Endothelial cell of hepatic sinusoid (primary cell): ENCODE measurements around the gene USF2.

Experiments
- in situ Hi-C: cut with HindIII; loops from 2 replicates; pipeline ENCODE4 v1.10.0; 2017; ENCODE audit warnings: low sequenced_read_pairs

The USF2 gene

DNA sequence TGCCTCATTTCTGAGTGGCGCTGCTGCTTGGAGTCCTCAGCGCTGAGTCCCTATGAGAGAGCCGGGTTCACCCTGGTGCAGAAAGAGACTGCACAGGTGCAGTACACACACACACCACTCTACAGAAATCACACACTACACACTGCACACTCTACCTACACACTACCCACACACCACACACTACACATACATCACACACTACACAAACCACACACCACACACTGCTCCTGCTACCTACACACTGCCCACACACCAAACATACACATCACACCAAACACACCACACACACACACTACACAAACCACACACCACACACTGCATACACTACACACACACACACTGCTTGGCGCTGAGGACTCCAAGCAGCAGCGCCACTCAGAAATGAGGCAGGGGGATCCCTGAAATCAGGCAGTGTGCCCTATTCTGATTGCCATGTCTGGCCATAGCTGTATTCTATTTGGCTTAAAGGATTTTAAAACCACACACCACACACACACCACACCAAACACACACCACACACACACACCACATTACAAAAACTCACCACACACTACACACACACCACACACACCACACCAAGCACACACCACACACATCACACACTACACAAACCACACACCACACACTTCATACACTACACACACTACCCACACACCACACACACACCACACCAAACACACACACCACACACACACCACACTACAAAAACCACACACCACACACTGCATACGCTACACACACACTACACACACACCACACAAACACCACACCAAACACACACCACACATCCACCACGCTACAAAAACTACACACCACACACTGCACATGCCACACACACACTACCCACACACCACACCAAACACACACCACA is 28.1 kb downstream of the USF2 start:
- in situ Hi-C loops, result loop anchor here (25.0 kb wide), 1 partner anchor 140 kb away; the partner anchor contains the start of gene FFAR2

DNA sequence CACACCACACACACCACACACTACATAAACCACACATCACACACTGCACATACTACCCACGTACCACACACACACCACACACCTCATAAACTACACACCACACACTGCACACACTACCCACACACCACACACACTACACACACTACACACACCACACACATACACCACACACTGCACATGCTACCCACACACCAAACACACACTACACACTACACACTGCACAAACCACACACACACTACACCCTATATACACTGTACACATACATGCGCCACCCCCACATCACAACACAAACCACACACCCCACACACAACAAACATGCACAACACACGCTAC is 28.7 kb downstream of the USF2 start:
- in situ Hi-C loops, result loop anchor here (25.0 kb wide), 1 partner anchor 140 kb away; the partner anchor contains the start of gene FFAR2

DNA sequence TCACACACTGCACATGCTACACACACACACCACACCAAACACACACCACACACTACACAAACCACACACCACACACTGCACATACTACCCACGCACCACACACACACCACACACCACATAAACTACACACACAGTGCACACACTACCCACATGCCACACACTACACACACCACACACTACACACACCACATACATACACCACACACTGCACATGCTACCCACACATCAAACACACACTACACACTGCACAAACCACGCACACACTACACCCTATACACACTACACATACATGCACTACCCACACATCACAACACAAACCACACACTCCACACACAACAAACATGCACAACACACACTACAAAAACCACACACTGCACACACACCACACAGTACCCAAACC is 29.2 kb downstream of the USF2 start:
- in situ Hi-C loops, result loop anchor here (25.0 kb wide), 1 partner anchor 139 kb away; the partner anchor contains the start of gene FFAR2

DNA sequence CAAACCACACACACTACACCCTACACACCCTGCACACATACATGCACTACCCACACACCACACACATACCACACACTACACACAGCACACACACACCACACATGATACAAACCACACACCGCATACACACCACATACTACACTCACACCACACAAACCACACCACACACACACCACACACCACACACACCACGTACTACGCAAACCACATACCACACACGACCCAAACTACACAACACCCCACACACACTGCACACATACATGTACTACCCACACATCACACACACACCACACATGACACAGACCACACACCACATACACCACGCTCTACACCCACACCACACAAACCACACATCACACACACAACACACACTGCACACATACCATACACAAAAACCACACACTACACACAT is 29.8 kb downstream of the USF2 start:
- in situ Hi-C loops, result loop anchor here (25.0 kb wide), 1 partner anchor 139 kb away; the partner anchor contains the start of gene FFAR2

DNA sequence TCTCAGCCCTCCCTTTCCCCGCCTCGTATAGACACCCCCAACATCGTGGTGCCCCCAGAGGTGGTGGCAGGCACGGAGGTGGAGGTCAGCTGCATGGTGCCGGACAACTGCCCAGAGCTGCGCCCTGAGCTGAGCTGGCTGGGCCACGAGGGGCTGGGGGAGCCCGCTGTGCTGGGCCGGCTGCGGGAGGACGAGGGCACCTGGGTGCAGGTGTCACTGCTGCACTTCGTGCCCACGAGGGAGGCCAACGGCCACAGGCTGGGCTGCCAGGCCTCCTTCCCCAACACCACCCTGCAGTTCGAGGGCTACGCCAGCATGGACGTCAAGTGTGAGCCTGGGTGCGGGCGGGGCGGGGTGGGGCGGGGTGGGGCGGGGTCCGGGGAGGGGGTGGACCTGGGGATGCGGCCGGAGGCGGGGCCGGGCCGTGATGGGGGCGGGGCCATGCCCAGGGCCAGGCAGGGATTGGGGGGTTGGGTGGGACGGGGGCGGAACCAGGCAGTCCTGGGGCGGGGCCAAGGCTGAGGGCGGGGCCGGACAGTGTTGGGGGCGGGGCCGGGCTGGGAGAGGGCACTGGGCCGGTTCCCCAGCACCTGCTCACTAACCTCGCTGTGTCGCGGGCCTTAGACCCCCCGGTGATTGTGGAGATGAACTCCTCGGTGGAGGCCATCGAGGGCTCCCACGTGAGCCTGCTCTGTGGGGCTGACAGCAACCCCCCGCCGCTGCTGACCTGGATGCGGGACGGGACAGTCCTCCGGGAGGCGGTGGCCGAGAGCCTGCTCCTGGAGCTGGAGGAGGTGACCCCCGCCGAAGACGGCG is 31.0 kb downstream of the USF2 start:
- in situ Hi-C loops, result loop anchor here (25.0 kb wide), 1 partner anchor 138 kb away; the partner anchor contains the start of gene FFAR2

DNA sequence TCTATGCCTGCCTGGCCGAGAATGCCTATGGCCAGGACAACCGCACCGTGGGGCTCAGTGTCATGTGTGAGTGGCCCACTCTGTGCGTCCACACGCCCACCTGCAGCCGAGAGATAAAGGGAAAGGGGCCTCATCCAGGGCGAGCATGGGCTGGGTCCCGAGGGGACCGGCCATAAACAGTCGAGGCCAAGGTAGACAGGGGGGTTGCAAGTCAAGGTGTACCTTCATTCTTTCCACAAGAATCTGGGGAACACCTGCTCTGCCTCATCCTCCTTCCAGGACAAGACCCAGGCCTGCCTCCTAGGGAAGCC is 31.5 kb downstream of the USF2 start:
- in situ Hi-C loops, result no loop called here

DNA sequence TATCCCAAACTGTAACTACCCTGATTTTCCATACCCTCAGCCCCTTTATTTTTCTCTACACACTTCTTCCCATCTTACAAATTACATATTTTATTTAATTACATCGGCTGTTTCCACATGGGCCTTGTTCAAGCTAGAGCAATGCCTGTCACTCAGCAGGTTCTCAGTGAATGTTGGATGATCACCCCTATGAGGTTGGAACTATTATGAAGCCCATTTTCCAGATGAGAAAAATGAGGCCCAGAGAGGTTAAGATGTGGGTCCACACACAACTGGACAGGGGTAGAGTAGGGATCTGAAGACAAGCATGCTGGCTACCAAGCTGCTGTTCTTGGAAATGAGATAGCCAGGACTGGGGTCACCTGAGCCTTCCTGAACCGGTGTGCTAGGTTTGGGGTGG is 33.2 kb downstream of the USF2 start:
- in situ Hi-C loops, result no loop called here

DNA sequence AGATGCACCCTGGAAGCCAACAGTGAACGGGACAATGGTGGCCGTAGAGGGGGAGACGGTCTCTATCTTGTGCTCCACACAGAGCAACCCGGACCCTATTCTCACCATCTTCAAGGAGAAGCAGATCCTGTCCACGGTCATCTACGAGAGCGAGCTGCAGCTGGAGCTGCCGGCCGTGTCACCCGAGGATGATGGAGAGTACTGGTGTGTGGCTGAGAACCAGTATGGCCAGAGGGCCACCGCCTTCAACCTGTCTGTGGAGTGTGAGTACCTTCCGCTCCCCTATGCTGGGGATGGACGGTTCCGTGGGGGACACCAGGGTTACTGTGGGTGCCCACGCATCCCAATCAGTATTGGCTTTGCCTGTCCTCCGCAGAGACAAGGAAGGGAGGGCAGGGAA is 33.7 kb downstream of the USF2 start:
- in situ Hi-C loops, result no loop called here

DNA sequence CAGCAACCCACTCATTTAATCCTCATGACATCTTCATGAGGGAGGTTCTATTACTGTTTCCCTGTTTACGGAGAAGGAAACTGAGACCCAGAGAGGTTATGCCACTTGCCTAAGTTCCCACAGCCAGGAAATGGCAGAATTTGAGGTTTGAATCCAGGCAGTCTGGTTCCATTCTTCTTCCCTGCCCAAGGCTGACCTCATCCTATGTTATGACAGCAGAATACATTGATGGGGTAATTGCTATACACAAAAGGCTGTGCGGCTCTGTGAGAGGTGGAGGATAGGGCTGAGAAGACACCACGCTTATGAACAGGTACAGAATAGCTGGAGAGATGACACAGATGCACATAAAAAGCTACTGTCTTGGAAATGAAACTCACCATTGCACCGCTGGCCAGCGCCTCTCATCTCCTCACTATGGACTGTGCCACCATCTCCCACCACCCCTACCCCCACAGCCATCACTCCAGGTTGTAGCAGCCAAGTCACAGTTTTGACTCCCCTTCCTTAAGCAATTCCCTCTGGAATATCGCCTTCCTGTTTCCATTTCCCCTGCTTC is 34.7 kb downstream of the USF2 start:
- in situ Hi-C loops, result no loop called here

DNA sequence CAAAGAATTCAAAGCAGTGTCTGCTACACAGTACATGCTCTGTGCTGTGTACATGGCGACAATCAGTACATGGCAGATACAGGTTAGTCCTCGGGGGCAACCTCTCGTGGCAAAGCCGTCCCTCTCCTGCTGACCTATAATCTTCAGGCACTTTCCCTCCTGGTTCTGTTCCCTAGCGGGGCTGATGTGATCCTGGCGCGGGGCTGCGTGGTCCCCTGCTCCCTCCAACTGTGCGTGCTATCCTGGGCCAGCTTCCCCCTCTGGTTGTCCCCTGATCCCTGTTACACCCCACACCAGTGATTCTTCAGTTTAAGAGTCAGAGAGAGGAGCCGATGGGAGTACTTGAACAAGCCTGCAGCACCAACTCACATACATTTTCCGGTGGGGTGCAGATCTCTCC is 35.3 kb downstream of the USF2 start:
- in situ Hi-C loops, result no loop called here

DNA sequence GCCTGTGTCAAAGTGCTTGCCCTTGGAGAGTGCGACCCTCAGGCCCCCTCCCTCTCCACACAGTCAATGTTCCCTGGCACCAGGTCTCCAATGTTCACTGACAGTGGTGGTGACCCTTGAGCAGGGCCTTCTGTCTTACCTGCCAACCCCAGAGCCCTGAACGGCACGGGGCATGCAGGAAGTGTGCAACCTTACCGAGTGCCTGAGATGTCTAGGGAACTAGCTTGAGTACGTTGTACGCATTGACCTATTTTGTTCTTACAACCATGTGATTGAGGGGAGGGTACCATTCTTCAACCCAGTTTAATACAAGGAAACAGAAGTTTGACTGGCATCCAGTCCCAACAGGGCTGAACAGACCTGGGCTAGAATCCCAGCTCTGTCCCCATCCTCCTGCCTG is 36.4 kb downstream of the USF2 start:
- in situ Hi-C loops, result loop anchor here (5.0 kb wide), 1 partner anchor 47 kb away; no protein-coding TSS in a partner anchor

DNA sequence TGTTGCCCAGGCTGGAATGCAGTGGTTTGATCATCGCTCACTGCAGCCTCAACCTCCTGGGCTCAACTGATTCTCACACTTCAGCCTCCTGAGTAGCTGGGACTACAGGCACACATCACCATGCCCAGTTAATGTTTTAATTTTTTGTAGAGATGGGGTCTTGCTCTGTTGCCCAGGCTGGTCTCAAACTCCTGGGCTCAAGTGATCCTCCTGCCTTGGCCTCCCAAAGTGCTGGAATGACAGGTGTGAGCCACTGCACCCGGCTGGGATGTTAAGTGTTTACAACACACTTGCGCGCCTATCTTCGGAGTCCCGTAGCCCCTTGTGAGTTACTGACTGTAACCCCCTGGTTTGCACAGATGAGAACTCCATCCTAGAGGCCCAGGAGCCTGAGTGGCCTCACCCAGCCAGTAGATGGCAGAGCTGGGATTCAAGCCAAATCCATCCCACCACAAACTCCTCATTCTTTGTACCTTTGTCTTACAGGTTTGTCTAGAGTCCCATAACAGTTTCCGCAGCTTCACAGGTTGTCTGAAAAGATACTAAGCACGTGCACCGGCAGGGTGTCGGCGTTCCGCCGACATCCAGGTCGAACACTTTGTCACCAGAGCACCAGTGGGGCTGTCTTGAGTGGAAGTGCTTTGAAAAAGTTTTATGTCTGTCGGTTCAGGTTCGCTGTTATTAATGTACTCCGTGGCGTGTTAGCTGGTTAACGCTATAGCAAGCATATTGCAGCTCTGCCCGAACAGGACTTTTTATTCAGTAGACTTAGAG is 37.9 kb downstream of the USF2 start:
- in situ Hi-C loops, result loop anchor here (5.0 kb wide), 1 partner anchor 46 kb away; no protein-coding TSS in a partner anchor

DNA sequence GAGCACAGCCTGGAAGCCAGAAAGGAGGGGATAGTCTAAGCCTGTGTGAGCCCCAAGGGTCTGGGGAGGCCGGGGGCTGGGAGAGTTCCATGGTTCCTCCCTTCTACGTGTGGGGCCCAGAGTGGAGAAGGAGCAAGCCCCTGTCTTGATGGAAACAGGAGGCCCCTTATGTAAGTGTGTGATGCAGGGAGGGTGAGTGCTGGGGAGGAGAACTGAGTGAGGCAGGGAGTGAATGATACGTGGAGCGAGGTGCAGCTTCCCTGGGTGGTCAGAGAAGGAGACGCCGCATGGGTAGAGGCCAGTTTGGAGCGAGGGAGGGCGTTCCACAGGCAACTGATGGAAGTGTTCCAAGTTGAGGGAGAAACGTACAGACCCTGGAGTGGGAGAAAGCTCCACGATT is 39.2 kb downstream of the USF2 start:
- in situ Hi-C loops, result loop anchor here (5.0 kb wide), 1 partner anchor 44 kb away; no protein-coding TSS in a partner anchor

DNA sequence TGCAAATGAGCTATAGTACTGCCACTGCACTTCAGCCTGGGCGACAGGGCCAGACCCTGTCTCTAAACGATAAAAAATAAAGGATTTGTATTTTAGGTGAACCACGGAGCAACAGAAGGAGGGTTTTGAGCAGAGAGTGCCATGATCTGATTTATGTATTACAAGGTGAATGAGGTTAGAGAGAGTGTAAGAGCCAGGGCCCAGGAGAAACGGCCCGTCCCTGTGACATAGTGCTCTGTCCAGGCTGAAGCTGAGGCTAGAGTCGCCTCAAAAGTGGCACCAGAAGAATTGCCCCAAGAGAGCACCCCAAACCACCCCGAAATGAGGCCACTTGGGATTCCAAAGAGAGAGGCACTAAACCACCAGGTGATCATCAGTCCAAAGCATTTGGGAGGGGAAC is 40.1 kb downstream of the USF2 start:
- in situ Hi-C loops, result loop anchor here (5.0 kb wide), 1 partner anchor 43 kb away; no protein-coding TSS in a partner anchor

DNA sequence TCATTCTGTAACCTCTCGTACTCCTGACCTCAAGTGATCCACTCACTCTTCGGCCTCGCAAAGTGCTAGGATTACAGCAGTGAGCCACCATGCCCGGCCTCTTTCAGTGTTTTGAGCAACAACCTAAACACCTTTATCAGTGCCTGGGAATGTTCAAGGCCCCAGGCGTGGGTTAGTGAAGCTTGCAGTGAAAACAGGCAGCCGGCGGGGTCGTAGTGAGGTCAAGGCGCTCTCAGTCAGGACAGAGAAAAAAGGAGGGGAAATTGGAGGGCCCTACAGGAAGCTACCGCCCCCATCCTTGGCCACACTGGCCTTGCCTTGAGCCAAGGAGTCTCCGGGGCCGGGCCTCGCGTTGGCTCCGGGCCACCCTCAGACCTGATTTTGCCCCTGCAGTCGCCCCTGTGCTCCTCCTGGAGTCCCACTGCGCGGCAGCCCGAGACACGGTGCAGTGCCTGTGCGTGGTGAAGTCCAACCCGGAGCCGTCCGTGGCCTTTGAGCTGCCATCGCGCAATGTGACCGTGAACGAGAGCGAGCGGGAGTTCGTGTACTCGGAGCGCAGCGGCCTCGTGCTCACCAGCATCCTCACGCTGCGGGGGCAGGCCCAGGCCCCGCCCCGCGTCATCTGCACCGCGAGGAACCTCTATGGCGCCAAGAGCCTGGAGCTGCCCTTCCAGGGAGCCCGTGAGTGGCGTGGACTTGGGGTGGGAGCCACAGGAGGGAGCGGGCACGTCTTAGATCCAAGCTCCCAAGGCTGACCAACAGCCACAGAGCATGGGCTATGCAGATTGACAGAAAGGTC is 40.9 kb downstream of the USF2 start:
- in situ Hi-C loops, result loop anchor here (5.0 kb wide), 1 partner anchor 43 kb away; no protein-coding TSS in a partner anchor

DNA sequence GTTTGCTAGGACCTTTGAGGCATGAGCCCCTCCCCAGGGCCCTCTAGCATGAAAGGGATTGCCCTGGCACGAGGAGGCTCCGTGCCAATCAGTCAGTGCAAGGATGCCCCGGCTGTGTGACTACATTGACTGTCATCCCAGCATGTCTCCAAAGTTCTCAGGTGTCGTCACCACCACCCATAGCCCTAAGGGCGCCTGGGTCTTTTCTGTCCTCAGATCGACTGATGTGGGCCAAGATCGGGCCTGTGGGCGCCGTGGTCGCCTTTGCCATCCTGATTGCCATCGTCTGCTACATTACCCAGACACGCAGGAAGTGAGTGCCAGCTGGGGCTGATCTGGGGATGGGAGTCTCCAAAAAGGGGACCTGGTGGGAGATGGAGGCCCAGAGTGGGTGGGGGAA is 41.6 kb downstream of the USF2 start:
- in situ Hi-C loops, result no loop called here

DNA sequence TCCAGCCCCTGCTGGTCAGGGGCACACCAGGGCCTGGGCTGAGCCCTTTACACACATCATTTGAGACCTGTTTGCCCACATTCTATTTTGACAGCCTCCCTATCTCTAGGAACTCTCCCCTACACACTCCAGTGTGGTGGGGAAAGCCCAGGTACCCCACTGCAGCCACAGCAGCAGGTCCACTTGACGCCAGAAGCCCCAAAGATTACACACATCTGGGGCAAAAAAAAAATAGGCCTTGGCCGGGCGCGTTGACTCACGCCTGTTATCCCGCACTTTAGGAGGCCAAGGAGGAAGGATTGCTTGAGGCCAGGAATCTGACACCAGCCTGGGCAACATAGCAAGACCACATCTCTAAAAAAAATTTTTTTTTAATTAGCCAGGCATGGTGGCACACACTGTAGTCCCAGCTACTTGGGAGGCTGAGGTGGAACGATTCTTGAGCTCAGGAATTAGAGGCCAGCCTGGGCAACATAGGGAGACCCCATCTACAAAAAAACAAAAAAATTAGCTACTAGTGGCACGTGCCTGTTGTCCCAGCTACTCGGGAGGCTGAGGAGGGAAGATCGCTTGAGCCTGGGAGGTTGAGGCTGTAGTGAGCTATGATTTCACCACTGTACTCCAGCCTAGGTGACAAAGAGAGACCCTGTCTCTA is 42.2 kb downstream of the USF2 start:
- in situ Hi-C loops, result no loop called here

DNA sequence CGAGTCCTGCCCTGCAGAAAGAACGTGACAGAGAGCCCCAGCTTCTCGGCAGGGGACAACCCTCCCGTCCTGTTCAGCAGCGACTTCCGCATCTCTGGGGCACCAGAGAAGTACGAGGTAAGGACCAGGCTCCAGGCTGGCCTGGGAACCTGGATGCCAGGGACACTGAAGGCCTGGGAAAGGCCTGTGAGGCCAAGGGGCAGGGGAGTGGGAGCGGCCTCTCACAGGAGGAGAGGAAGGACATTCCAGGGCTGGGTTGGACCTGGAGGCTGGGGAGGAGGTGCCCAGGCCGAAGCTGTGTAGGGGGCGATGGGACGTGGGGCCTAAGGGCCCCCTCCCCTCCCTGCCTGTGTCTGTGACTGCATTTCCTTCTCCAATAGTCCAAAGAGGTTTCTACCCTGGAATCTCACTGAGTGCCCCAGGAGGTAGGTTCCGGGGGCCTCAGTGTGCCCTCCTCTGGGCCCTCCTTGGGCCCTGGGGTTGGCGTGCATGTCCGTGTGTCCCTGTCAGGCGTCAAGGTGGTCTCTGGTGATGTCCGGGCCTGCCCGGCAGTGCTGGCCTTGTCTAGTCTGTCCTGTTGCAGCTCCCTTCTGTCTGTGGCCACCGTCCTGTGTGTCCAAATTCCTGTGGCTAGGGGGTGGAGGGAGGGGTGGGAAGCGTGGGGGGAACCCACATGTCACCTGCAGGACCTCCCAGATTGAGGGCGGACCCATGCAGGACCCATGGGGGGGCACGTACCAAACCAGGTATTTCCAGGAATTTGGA is 43.3 kb downstream of the USF2 start:
- in situ Hi-C loops, result no loop called here
